ENCODE data around the gene PPARD. TPM values are rescaled to one million over a fixed set of nuclear protein-coding genes. Genes with fewer than 3 reads are reported as not detected.

Gene PPARD
- total RNA-seq, 1 donor from 2014 or later, result 21.4 TPM

DNA sequence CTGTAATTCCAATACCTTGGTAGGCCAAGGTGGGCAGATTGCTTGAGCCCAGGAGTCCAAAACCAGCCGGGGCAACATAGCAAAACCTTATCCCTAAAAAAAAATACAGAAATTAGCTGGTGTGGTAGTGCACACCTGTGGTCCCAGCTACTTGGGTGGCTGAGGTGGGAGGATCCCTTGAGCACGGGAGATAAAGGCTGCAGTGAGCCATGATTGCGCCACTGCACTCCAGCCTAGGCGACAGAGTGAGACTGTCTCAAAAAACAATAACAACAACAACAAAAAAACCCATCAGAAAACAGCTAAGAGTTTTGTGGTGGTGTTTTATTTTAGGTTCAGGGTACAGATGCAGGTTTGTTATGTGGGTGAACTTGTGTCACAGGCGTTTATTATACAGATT lies 66.9 kb downstream of the PPARD start:
- H3K36me3 Mint-ChIP-seq (ENCODE audit: low read depth), result peaks cover 36% of the 10 kb centered on the region
- ATAC-seq (ENCODE audit: low read depth) (no peak), DNase-seq (no peak)
- H3K27ac Mint-ChIP-seq, result no peak overlapping the region
- intact Hi-C loops (cut with micrococcal nuclease), result no loop called here
- no peaks in the 10 kb centered on the region for H3K27me3 Mint-ChIP-seq
- CTCF ChIA-PET, result interaction anchor here (1.2 kb wide), 1 partner anchor 327 kb away, joined by 3 read pairs; no protein-coding TSS in a partner anchor
- H3K9me3 Mint-ChIP-seq, result no peaks in the 10 kb centered on the region
- TF ChIP-seq CTCF (IDR thresholded peaks at IDR 0.05), result no peak
- H3K4me3 Mint-ChIP-seq, result no peak overlapping the region
- POLR2A ChIA-PET, result interaction anchor here (0.5 kb wide), 1 partner anchor 60 kb away, joined by 4 read pairs; no protein-coding TSS in a partner anchor
- peaks cover 20% of the 10 kb centered on the region for H3K4me1 Mint-ChIP-seq

- peaks cover 20% of the 10 kb centered on the region for H3K4me1 Mint-ChIP-seq
- no peaks in the 10 kb centered on the region for H3K9me3 Mint-ChIP-seq
- intact Hi-C loops (cut with micrococcal nuclease), result no loop called here
- H3K27me3 Mint-ChIP-seq, result no peaks in the 10 kb centered on the region
- H3K36me3 Mint-ChIP-seq (ENCODE audit: low read depth), result peaks cover 43% of the 10 kb centered on the region
- H3K27ac Mint-ChIP-seq, result peak overlapping the region; percentile 66
- H3K4me3 Mint-ChIP-seq, result no peak overlapping the region
- POLR2A ChIA-PET, result no interaction called here
- ATAC-seq (ENCODE audit: low read depth) (no peak), DNase-seq (no peak)
- TF ChIP-seq CTCF (IDR thresholded peaks at IDR 0.05), result no peak
- CTCF ChIA-PET, result no interaction called here
Observed at GRCh38 chr6:35410131-35410530, 67.8 kb downstream of the PPARD start.

- Mint-ChIP-seq H3K27ac (peak overlapping the region; percentile 66), H3K27me3 (no peaks in the 10 kb centered on the region), H3K9me3 (no peaks in the 10 kb centered on the region), H3K36me3 (ENCODE audit: low read depth) (peaks cover 51% of the 10 kb centered on the region), H3K4me1 (peaks cover 20% of the 10 kb centered on the region), H3K4me3 (no peak overlapping the region)
- ATAC-seq (ENCODE audit: low read depth) (peak; percentile 14), DNase-seq (no peak)
- TF ChIP-seq CTCF (IDR thresholded peaks at IDR 0.05), result no peak
- ChIA-PET POLR2A (no interaction called here), CTCF (no interaction called here)
- intact Hi-C loops (cut with micrococcal nuclease), result no loop called here
Observed at GRCh38 chr6:35411066-35411465, 68.7 kb downstream of the PPARD start.

- Mint-ChIP-seq H3K4me3 (no peak overlapping the region), H3K9me3 (no peaks in the 10 kb centered on the region), H3K36me3 (ENCODE audit: low read depth) (peaks cover 59% of the 10 kb centered on the region), H3K27ac (no peak overlapping the region), H3K27me3 (no peaks in the 10 kb centered on the region), H3K4me1 (peaks cover 20% of the 10 kb centered on the region)
- ChIA-PET POLR2A (no interaction called here), CTCF (no interaction called here)
- intact Hi-C loops (cut with micrococcal nuclease), result no loop called here
- no peak for ATAC-seq (ENCODE audit: low read depth)
- no peak for TF ChIP-seq CTCF (IDR thresholded peaks at IDR 0.05)
- DNase-seq, result no peak
Observed at GRCh38 chr6:35412102-35412501, 69.7 kb downstream of the PPARD start.

GRCh38 chr6:35413911-35414310 lies 71.6 kb downstream of the PPARD start:
- intact Hi-C loops (cut with micrococcal nuclease), result no loop called here
- Mint-ChIP-seq H3K9me3 (no peaks in the 10 kb centered on the region), H3K36me3 (ENCODE audit: low read depth) (peaks cover 72% of the 10 kb centered on the region), H3K4me3 (no peak overlapping the region), H3K27ac (no peak overlapping the region), H3K27me3 (no peaks in the 10 kb centered on the region), H3K4me1 (peaks cover 30% of the 10 kb centered on the region)
- no peak for ATAC-seq (ENCODE audit: low read depth)
- DNase-seq, result no peak
- POLR2A ChIA-PET, result no interaction called here
- no peak for TF ChIP-seq CTCF (IDR thresholded peaks at IDR 0.05)
- CTCF ChIA-PET, result no interaction called here

Data from activated B cell treated with CpG ODN at 0.5 μM for 24 hours (primary cell).